NB4 (cell line): Measurements from ENCODE around the gene MZB1.
"Not testable (repeated sequence)": the region's sequence is repeated elsewhere in the genome, so short reads cannot be mapped to it uniquely, and the experiment has no call there.

Experiments
- MAX ChIP-seq: IDR thresholded peaks from 2 replicates; pipeline ENCODE4 v1.6.1; 2011; ENCODE audit warnings: low read depth, low read length
- POLR2A ChIP-seq: IDR thresholded peaks from 2 replicates; pipeline ENCODE4 v1.6.1; 2011; ENCODE audit warnings: mild to moderate bottlenecking; ENCODE audit not compliant: insufficient read length; ENCODE audit errors: extremely low read depth
- TF ChIP-seq, protein P1 (sequence below): IDR thresholded peaks from one replicate; pipeline ENCODE4 v1.5.1; 2012; ENCODE audit warnings: low read depth, low read length

- TF ChIP-seq POLR2A, MAX: not testable (repeated sequence)
- TF ChIP-seq, protein P1, sequence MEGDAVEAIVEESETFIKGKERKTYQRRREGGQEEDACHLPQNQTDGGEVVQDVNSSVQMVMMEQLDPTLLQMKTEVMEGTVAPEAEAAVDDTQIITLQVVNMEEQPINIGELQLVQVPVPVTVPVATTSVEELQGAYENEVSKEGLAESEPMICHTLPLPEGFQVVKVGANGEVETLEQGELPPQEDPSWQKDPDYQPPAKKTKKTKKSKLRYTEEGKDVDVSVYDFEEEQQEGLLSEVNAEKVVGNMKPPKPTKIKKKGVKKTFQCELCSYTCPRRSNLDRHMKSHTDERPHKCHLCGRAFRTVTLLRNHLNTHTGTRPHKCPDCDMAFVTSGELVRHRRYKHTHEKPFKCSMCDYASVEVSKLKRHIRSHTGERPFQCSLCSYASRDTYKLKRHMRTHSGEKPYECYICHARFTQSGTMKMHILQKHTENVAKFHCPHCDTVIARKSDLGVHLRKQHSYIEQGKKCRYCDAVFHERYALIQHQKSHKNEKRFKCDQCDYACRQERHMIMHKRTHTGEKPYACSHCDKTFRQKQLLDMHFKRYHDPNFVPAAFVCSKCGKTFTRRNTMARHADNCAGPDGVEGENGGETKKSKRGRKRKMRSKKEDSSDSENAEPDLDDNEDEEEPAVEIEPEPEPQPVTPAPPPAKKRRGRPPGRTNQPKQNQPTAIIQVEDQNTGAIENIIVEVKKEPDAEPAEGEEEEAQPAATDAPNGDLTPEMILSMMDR, result not testable (repeated sequence)
These were observed 41.9 kb downstream of the MZB1 start for GRCh38 chr5:139347863-139348262.
